ENCODE data around the gene RBMX.

RBMX gene

DNA sequence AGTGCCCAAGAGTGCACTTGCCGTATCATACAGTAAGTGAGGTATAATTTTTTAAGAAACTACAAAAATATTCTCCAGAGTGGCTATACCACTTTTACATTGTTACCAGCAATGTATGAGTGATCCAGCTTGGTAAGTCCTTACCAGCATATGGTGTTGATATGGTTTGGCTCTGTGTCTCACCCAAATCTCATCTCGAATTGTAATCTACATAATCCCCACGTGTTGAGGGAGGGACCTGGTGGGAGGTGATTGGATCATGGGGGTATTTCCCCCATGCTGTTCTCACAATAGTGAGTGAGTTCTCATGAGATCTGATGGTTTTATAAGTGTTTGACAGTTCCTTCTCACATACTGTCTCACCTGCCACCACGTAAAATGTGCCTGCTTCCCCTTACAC lies 44.8 kb downstream of the RBMX start:
- DNase-seq (ENCODE audit: low read depth): no peak

DNA sequence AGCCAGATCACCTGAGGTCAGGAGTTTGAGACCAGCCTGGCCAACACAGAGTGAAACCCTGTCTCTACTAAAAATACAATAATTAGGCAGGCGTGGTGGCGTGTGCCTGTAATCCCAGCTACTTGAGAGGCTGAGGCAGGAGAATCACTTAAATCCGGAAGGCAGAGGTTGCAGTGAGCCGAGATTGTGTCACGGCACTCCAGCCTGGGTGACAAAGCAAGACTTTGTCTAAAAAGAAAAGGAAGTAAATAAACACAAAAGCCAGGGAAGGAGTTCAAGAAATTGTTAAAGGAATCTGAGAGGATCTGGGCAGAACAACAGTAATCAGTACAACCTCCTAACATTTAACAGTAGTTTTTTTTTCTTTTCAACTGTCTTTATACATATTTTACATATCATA lies 51.1 kb downstream of the RBMX start:
- no peak for DNase-seq (ENCODE audit: low read depth)

DNA sequence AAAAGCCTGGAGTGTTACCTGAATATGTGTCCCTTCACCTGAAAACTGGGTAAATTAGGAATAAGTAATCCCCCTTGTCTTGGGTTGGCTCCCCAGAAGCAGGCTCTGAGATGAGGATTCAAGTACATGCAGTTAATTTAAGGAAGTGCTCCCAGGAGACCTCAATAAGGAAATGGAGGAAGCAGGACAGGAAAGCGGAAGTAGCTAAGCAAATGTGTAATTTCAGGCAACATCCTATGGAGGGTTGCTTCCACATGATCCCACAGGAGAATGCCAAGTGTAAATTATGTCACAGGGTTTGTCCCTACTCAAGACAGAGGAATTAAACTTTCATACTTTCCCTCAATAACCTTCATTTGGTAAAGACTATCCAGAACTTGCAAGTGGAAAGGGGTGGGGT lies 51.7 kb downstream of the RBMX start:
- no peak for DNase-seq (ENCODE audit: low read depth)

DNA sequence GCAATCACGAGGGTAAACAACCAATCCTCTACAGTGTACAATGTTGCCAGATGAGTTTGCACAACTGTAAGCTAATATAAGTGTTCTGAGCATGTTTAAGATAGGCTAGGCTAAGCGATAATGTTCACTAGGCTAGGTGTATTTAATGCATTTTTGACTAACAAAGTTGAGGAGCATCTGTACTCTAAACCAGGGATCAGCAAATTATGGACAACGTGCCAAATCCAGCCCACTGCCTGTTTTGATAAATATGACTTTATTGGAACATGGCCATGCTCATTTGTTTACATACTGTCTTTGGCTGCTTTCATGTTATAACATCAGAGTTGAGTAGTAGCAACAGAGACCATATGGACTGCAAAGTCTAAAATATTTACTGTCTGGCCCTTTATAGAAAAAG lies 53.5 kb downstream of the RBMX start:
- DNase-seq (ENCODE audit: low read depth): no peak

DNA sequence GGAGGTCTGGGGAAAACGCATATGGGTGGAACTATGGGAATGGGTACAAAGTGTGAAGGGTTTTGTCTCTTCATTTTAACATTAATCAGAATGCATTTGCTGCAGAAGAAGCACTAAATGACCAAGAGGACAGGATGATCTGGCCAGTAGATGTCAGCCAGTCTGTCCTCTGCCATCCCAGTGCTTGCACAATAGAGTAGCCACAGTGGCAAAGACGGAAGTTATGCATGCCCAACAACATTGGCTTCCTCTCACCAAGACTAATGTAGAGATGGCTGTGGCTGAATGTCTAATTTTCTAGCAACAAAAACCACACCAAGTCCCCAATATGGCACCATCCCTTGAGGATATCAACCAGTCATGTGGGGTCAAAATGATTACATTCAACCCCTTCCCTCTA lies 54.8 kb downstream of the RBMX start:
- no peak for DNase-seq (ENCODE audit: low read depth)

Measured in fibroblast of gingiva (primary cell).